ENCODE data around the gene CLDN1.

DNA sequence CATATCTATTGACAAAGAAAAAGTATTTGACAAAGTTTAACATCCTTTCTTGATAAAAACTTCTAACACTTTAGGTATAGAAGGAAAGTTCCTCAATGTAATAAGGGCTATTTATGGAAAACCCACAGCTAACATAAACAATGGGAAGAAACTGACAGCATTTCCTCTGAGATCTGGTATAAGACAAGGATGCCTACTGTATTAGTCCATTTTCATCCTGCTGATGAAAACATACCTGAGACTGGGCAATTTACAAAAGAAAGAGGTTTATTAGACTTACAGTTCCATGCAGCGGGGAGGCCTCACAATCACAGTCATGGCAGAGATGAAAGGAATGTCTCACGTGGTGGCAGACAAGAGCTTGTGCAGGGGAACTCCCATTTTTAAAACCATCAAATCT, 17.8 kb upstream of the CLDN1 start:
- TF ChIP-seq, protein P1, sequence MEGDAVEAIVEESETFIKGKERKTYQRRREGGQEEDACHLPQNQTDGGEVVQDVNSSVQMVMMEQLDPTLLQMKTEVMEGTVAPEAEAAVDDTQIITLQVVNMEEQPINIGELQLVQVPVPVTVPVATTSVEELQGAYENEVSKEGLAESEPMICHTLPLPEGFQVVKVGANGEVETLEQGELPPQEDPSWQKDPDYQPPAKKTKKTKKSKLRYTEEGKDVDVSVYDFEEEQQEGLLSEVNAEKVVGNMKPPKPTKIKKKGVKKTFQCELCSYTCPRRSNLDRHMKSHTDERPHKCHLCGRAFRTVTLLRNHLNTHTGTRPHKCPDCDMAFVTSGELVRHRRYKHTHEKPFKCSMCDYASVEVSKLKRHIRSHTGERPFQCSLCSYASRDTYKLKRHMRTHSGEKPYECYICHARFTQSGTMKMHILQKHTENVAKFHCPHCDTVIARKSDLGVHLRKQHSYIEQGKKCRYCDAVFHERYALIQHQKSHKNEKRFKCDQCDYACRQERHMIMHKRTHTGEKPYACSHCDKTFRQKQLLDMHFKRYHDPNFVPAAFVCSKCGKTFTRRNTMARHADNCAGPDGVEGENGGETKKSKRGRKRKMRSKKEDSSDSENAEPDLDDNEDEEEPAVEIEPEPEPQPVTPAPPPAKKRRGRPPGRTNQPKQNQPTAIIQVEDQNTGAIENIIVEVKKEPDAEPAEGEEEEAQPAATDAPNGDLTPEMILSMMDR (conservative IDR thresholded peaks at IDR 0.05; ENCODE audit: low read depth, low read length), result no peak
- TF ChIP-seq CHD1 (IDR thresholded peaks at IDR 0.05; ENCODE audit: low read depth, low read length) (no peak), POLR2A (IDR thresholded peaks at IDR 0.05; ENCODE audit: low read depth, low read length) (no peak), BHLHE40 (IDR thresholded peaks at IDR 0.05; ENCODE audit: low read depth, low read length) (no peak), MXI1 (IDR thresholded peaks at IDR 0.05; ENCODE audit: borderline replicate concordance, low read depth, low read length) (no peak), RCOR1 (IDR thresholded peaks at IDR 0.05; ENCODE audit: insufficient replicate concordance, low read length) (no peak), CEBPB (IDR thresholded peaks at IDR 0.05; ENCODE audit: low read depth, low read length) (no peak), FOS (IDR thresholded peaks at IDR 0.05; ENCODE audit: low read depth, low read length) (no peak)
- TF ChIP-seq, protein P2, sequence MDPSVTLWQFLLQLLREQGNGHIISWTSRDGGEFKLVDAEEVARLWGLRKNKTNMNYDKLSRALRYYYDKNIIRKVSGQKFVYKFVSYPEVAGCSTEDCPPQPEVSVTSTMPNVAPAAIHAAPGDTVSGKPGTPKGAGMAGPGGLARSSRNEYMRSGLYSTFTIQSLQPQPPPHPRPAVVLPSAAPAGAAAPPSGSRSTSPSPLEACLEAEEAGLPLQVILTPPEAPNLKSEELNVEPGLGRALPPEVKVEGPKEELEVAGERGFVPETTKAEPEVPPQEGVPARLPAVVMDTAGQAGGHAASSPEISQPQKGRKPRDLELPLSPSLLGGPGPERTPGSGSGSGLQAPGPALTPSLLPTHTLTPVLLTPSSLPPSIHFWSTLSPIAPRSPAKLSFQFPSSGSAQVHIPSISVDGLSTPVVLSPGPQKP (IDR thresholded peaks at IDR 0.05; ENCODE audit: borderline replicate concordance, low read depth, low read length), result no peak

Data from IMR-90 (cell line).